NCI-H1417 treated with DMSO at 0.1 percent for 48 hours (cell line): ENCODE measurements around the gene JAM2.
A peak's percentile ranks its signal among the peaks of the same experiment; 100 is the strongest.

ENCODE experiments used
- DNase-seq: peaks from one replicate; lab custom pipeline; 2025; lab: John Stamatoyannopoulos, UW

Gene JAM2

GRCh38 chr21:25717491-25718147 is 78.6 kb downstream of the JAM2 start:
- DNase-seq = no peak

GRCh38 chr21:25721987-25722386 is 82.9 kb downstream of the JAM2 start:
- DNase-seq = no peak

GRCh38 chr21:25722631-25723030 is 83.6 kb downstream of the JAM2 start:
- DNase-seq = no peak

- DNase-seq = no peak
Observed at GRCh38 chr21:25732091-25732760, 93.2 kb downstream of the JAM2 start.

- no peak for DNase-seq
Observed at GRCh38 chr21:25733859-25734653, 95.0 kb downstream of the JAM2 start.

GRCh38 chr21:25734654-25734903 is 95.5 kb downstream of the JAM2 start:
- DNase-seq = no peak

- peak; percentile 90 for DNase-seq
Observed at GRCh38 chr21:25734904-25735645, 96.0 kb downstream of the JAM2 start, which contains the start of the genes ATP5PF and GABPA. TSS of gene ATP5PF (minus strand) at chr21:25734904. CDS start at chr21:25729794, 5,110 bp downstream. TSS of gene GABPA (plus strand) at chr21:25734972. CDS start at chr21:25741599, 6,627 bp downstream.

GRCh38 chr21:25735646-25736597 is 96.9 kb downstream of the JAM2 start:
- DNase-seq = peak; percentile 21

GRCh38 chr21:25737421-25737820 is 98.4 kb downstream of the JAM2 start:
- DNase-seq = no peak

- DNase-seq = no peak
Observed at GRCh38 chr21:25742900-25743299, 103.8 kb downstream of the JAM2 start.

GRCh38 chr21:25744854-25745253 is 105.8 kb downstream of the JAM2 start:
- DNase-seq = no peak

- no peak for DNase-seq
Observed at GRCh38 chr21:25750085-25750484, 111.0 kb downstream of the JAM2 start.

GRCh38 chr21:25752416-25752815 is 113.4 kb downstream of the JAM2 start:
- DNase-seq = no peak

- DNase-seq = no peak
Observed at GRCh38 chr21:25756190-25756932, 117.3 kb downstream of the JAM2 start.

- DNase-seq = no peak
Observed at GRCh38 chr21:25757531-25757930, 118.5 kb downstream of the JAM2 start.

GRCh38 chr21:25759573-25759972 is 120.5 kb downstream of the JAM2 start:
- DNase-seq = no peak

- DNase-seq = no peak
Observed at GRCh38 chr21:25760061-25760460, 121.0 kb downstream of the JAM2 start.

GRCh38 chr21:25760677-25761076 is 121.6 kb downstream of the JAM2 start:
- DNase-seq = no peak

- no peak for DNase-seq
Observed at GRCh38 chr21:25764065-25764464, 125.0 kb downstream of the JAM2 start.
